ENCODE results near the gene SLC22A8.

- TF ChIP-seq CTCF (IDR thresholded peaks at IDR 0.05) (no peak), POLR2A (IDR thresholded peaks at IDR 0.05) (no peak)
These were observed 39.5 kb downstream of the SLC22A8 start for GRCh38 chr11:62976109-62976508.

Measured in body of pancreas (tissue), 4 donors.